ENCODE results near the gene SENP7. TPM values are rescaled to one million over a fixed set of nuclear protein-coding genes. Genes with fewer than 3 reads are reported as not detected.
"Not testable (repeated sequence)": the region's sequence is repeated elsewhere in the genome, so short reads cannot be mapped to it uniquely, and the experiment has no call there.

The SENP7 gene
- total RNA-seq, 3 donors from 2014 or later: 26.6 to 43.2 (median 26.9) TPM

DNA sequence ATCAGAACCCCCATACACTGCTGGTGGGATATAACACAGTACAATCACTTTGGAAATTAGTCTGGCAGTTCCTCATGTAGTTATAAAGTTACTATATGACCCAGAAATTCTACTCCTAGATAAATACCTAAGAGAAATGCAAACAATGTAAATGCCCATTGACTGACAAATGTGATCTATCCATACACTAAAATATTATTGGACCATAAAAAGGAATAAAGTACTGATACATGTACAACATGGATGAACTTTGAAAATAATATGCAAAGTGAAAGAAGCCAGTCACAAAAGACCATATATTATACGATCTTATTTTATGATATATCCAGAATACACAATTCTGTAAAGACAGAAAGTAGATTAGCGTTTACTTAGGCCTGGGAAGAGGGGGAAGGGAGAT, 200.5 kb downstream of the SENP7 start:
- Histone ChIP-seq H3K4me3 (no peak overlapping the region), H3K27ac (no peak overlapping the region), H3K9me3 (peaks cover 10 to 21% of the 10 kb centered on the region in 2 donors), H3K27me3 (no peaks in the 10 kb centered on the region), H3K4me1 (no peaks in the 10 kb centered on the region), H3K36me3 (no peaks in the 10 kb centered on the region)
- DNase-seq (ENCODE audit: low spot score in 2 of 2): no peak
- TF ChIP-seq POLR2A (IDR thresholded peaks at IDR 0.05) (no peak), POLR2AphosphoS5 (IDR thresholded peaks at IDR 0.05) (no peak)
- intact Hi-C loops (cut with DNase I; ENCODE audit: low total_unique reads): loop anchor here (2.0 kb wide), 1 partner anchor 56 kb away; no protein-coding TSS in a partner anchor

DNA sequence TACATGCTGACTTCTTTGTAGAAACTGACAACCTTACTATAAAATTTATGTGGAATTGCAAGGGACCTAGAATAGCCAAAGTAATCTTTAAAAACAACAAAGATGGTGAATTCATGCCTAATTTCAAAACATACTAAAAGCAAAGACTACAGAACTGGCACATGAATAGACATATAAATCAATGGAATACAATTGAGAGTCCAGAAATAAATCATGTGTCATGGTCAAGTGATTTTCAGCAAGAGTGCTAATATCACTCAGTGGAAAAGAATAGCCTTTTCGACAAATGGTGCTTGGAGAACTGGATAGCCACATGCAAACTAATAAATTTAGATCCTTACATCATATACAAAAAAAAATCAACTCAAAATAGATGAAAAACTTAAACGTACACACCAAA, 201.3 kb downstream of the SENP7 start:
- H3K4me3 ChIP-seq: no peak overlapping the region
- no peak overlapping the region for H3K27ac ChIP-seq
- no peaks in the 10 kb centered on the region for H3K36me3 ChIP-seq
- peaks cover 10 to 24% of the 10 kb centered on the region in 2 donors for H3K9me3 ChIP-seq
- H3K4me1 ChIP-seq: no peaks in the 10 kb centered on the region
- H3K27me3 ChIP-seq: no peaks in the 10 kb centered on the region
- TF ChIP-seq, protein P1, sequence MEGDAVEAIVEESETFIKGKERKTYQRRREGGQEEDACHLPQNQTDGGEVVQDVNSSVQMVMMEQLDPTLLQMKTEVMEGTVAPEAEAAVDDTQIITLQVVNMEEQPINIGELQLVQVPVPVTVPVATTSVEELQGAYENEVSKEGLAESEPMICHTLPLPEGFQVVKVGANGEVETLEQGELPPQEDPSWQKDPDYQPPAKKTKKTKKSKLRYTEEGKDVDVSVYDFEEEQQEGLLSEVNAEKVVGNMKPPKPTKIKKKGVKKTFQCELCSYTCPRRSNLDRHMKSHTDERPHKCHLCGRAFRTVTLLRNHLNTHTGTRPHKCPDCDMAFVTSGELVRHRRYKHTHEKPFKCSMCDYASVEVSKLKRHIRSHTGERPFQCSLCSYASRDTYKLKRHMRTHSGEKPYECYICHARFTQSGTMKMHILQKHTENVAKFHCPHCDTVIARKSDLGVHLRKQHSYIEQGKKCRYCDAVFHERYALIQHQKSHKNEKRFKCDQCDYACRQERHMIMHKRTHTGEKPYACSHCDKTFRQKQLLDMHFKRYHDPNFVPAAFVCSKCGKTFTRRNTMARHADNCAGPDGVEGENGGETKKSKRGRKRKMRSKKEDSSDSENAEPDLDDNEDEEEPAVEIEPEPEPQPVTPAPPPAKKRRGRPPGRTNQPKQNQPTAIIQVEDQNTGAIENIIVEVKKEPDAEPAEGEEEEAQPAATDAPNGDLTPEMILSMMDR (IDR thresholded peaks at IDR 0.05): no peak
- no peak for TF ChIP-seq POLR2AphosphoS5 (IDR thresholded peaks at IDR 0.05)
- TF ChIP-seq POLR2A (IDR thresholded peaks at IDR 0.05): no peak
- intact Hi-C loops (cut with DNase I; ENCODE audit: low total_unique reads): loop anchor here (2.0 kb wide), 1 partner anchor 57 kb away; no protein-coding TSS in a partner anchor
- DNase-seq (ENCODE audit: low spot score in 2 of 2): no peak

DNA sequence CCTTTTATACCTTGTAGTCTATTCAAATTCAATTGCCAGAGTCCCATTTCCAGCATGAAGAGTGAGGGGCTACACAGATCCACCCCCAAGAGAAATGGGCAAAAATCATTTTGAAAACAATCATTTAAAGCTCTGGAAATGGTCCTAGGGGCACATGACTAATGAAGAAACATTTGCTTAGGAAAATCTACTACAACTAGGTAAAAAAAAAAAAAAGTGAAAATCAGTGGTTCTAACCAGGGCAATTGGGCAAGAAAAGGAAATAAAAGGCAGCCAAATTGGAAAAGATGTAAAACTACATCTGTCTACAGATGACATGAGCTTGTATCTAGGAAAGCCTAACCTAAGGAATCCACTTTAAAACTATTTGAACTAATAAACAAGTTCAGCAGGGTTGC, 202.0 kb downstream of the SENP7 start:
- Histone ChIP-seq H3K9me3 (peaks cover 10 to 24% of the 10 kb centered on the region in 2 donors), H3K27me3 (no peaks in the 10 kb centered on the region), H3K27ac (no peak overlapping the region), H3K36me3 (no peaks in the 10 kb centered on the region), H3K4me3 (no peak overlapping the region), H3K4me1 (no peaks in the 10 kb centered on the region)
- intact Hi-C loops (cut with DNase I; ENCODE audit: low total_unique reads): no loop called here
- TF ChIP-seq, protein P1 (IDR thresholded peaks at IDR 0.05): no peak
- DNase-seq (ENCODE audit: low spot score in 2 of 2): no peak

DNA sequence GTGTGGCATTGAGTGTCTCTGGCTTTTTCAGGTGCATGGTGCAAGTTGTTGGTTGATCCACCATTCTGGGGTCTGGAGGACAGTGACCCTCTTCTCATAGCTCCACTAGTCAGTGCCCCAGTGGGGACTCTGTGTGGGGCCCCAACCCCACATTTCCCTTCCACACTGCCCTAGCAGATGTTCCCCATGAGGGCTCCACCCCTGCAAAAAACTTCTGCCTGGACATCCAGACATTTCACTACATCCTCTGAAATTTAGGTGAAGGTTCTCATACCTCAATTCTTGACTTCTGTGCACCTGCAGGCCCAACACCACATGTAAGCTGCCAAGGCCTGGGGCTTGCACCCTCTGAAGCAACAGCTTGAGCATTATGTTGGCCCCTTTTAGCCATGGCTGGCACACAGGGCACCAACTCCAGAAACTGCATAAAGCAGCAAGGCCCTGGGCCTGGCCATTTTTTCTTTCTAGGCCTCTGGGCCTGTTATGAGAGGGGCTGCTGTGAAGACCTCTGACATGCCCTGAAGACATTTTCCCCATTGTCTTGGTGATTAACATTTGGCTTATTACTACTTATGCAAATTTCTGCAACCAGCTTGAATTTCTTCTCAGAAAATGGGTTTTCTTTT, 204.8 kb downstream of the SENP7 start:
- H3K4me3 ChIP-seq; H3K36me3 ChIP-seq; H3K4me1 ChIP-seq; H3K27ac ChIP-seq; H3K27me3 ChIP-seq; intact Hi-C loops (cut with DNase I; ENCODE audit: low total_unique reads); DNase-seq (ENCODE audit: low spot score in 2 of 2): not testable (repeated sequence)
- H3K9me3 ChIP-seq: peaks cover 10 to 24% of the 10 kb centered on the region in 2 donors

DNA sequence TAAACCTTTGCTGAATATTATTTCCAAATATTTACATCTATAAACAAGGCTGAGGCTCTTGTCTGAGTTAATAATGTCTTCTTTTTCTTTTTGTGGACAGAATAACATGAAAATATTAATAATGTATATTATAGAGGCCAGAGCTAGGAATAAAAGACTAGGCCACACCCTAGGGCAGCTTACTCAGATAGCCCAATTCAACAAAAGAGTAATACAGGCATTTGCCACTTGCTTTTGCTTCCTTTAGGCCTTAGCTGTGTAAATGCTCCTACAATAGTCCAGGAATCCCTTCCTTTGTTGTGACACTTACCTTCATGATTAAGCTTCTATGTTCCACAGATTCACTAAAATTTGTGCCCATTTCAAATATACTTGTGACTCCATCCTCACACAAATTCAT, 209.2 kb downstream of the SENP7 start:
- TF ChIP-seq POLR2A (IDR thresholded peaks at IDR 0.05) (no peak), POLR2AphosphoS5 (IDR thresholded peaks at IDR 0.05) (no peak)
- TF ChIP-seq, protein P1 (IDR thresholded peaks at IDR 0.05): no peak
- Histone ChIP-seq H3K4me3 (no peak overlapping the region), H3K27ac (no peak overlapping the region), H3K4me1 (no peaks in the 10 kb centered on the region), H3K27me3 (no peaks in the 10 kb centered on the region), H3K9me3 (peaks cover 10 to 17% of the 10 kb centered on the region in 2 donors), H3K36me3 (no peaks in the 10 kb centered on the region)
- no peak for DNase-seq (ENCODE audit: low spot score in 2 of 2)
- intact Hi-C loops (cut with DNase I; ENCODE audit: low total_unique reads): no loop called here

DNA sequence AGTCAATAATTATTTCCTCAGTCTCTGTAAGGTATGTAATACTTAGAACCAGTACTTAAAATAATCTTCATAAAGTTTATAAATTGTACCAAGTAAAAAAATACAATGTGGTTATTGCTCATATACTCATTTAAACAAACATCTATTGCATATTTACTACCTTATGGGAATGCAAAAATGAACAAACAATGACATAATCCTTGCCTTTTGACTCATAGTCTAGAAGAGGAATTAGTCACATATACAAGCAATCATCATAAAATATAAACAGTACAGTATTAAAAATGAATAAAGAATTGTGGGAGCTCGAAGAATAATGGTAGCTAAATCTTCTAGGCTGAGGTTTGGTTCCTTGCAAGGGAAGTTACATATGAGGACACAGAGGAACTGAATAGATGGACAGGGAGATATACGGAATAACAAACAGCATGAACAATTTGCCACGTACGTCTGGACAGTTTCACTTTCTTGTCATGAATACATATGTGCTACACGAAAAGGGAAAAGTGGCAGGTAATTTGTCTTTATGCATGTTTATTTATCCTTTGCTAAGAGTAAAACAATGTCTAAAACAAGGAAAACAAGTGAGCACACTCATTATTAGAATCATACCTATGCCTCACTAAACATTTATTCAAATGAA, 209.8 kb downstream of the SENP7 start:
- H3K9me3 ChIP-seq: peaks cover 5 to 10% of the 10 kb centered on the region in 2 donors
- TF ChIP-seq, protein P1 (IDR thresholded peaks at IDR 0.05): no peak
- TF ChIP-seq POLR2A (IDR thresholded peaks at IDR 0.05) (no peak), POLR2AphosphoS5 (IDR thresholded peaks at IDR 0.05) (no peak)
- H3K4me1 ChIP-seq: no peaks in the 10 kb centered on the region
- no peaks in the 10 kb centered on the region for H3K36me3 ChIP-seq
- H3K4me3 ChIP-seq: no peak overlapping the region
- H3K27me3 ChIP-seq: no peaks in the 10 kb centered on the region
- no peak overlapping the region for H3K27ac ChIP-seq
- no peak for DNase-seq (ENCODE audit: low spot score in 2 of 2)
- intact Hi-C loops (cut with DNase I; ENCODE audit: low total_unique reads): no loop called here

Measured in breast epithelium (tissue), 4 donors.